GM12891 (cell line): ENCODE results near the gene B3GALT5.

Experiments used
- DNase-seq: peaks from one replicate; pipeline ENCODE4 v3.0.0; 2011; ENCODE audit warnings: low spot score; ENCODE audit not compliant: insufficient read length
- FAIRE-seq: peaks from 2 replicates; lab custom pipeline; 2011; peaks lifted over from hg19 to GRCh38; lab: Jason Lieb, UNC
- PAX5 ChIP-seq: IDR thresholded peaks from 2 replicates; pipeline ENCODE4 v1.6.1; 2011; ENCODE audit warnings: low read length, moderate library complexity, mild to moderate bottlenecking; ENCODE audit not compliant: insufficient read depth, severe bottlenecking
- POLR2A ChIP-seq: IDR thresholded peaks from 2 replicates; pipeline ENCODE4 v1.6.1; 2011; ENCODE audit warnings: low read depth, low read length, control low read depth
- POLR2AphosphoS5 ChIP-seq: IDR thresholded peaks from 2 replicates; pipeline ENCODE4 v1.6.1; 2011; ENCODE audit warnings: low read depth, low read length, control low read depth
- POU2F2 ChIP-seq: IDR thresholded peaks from 2 replicates; pipeline ENCODE4 v1.6.1; 2011; ENCODE audit warnings: low read depth, mild to moderate bottlenecking, control low read depth, low read length, moderate library complexity
- SPI1 ChIP-seq: IDR thresholded peaks from 2 replicates; pipeline ENCODE4 v1.6.1; 2011; ENCODE audit warnings: low read depth, low read length, control low read depth
- TAF1 ChIP-seq: IDR thresholded peaks from 2 replicates; pipeline ENCODE4 v1.6.1; 2011; ENCODE audit warnings: low read depth, low read length, control low read depth

The B3GALT5 gene

DNA sequence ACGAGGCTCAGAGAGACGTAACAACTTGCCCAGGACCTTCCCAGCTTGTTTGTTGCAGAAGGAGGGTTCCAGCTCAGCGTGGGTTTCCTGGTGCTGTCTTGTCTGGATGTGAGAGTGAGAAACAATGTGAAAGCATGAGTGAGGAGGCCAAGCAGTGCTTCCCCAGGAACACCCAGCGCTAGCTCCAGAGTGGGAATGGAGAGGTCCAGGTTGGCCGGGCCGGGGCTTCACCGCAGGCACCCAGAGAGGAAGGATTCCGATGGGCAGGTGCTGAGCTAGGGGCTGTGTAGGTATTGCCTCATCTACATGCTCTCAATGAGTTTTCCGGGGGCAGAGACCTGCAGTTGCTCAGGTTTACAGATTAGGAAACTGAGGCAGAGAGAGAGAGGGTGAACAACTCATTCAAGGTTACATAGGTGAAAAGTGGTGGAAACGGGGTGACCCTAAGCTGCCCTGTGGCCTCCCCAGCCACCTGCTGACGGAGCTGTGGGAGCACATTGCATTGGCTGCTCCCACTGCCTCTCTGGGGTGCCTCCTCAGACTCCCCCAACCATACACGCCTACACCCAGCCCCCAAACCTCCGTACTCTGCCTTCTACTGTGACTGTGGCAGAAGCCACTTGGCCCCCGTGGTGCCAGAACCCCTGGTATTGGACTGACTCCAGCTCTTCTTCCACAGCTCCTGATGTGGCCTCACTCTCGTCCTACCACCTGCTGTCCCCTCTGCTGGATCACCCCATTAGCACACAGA, 51.2 kb downstream of the B3GALT5 start:
- DNase-seq: no peak
- TF ChIP-seq PAX5 (no peak), TAF1 (no peak), SPI1 (no peak), POU2F2 (no peak), POLR2A (no peak), POLR2AphosphoS5 (no peak)
- FAIRE-seq: no peak

DNA sequence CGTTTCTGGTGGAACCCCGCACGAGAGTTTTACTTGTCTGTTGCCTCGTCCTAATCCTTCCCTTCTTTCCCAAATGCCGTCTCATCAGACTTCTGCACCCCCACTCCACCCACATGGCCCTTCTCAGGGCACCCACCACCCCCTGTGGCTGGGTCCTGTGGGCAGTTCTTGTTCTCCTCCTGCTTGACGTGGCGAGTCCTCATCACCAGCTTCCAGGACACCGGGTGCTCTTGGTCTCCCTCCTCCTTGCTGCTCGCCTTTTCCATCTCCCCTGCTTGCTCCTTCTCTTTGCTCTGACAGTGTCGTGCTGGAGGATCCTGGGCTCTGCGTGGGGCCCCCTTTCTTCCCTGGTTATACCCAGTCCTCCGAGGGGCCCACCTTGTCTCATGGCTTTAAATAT, 51.8 kb downstream of the B3GALT5 start:
- FAIRE-seq (no peak), DNase-seq (no peak)
- TF ChIP-seq POLR2AphosphoS5 (no peak), TAF1 (no peak), POLR2A (no peak), SPI1 (no peak), POU2F2 (no peak), PAX5 (no peak)

DNA sequence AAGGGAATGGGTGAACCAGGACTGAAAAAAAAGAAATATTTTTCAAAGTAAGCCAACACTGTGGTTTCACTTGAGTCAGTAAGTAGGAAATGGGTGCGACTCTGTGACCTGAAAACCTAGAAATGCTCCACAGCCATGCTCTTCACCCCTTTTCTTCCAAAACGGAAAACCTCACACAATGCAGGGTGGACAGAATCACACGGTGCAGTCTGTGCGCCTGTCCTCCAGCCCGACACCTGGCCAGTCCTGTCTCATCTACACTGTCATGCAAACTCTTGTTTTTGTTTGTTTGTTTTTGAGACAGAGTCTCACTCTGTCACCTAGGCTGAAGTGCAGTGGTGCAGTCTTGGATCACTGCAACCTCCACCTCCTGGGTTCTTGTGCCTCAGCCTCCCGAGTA, 53.3 kb downstream of the B3GALT5 start:
- no peak for FAIRE-seq
- TF ChIP-seq TAF1 (no peak), PAX5 (no peak), POU2F2 (no peak), SPI1 (no peak), POLR2A (no peak), POLR2AphosphoS5 (no peak)
- DNase-seq: no peak

DNA sequence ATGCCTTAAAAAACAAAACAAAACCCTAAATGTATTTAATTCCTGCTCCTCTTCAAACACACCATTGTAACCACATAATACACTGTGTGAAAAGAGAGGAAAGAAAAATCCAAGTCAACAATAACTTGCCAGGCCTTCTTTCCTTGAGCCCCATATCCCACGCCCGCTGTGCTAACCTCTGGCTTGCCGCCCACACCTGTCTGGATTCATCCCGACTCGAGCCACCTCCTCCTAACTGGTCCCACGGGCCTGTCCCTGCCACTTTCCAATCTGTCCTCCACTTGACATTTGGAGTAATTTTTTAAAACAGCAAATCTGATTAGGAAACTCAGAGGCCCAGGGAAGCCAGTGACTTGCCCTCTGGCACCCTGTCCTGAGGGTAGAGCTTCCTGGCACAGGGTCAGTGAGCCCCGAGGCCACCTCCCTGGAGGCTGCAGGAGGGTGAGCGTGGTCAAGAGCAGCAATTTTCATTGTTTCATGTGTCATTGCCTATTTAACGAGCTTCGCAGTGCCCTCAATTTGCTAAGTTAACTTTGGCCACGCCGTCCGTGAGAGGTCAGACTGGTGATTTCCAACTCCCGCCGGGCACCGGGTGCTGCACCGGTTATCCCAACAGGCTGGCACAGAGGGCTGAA, 54.1 kb downstream of the B3GALT5 start:
- no peak for TF ChIP-seq POLR2AphosphoS5
- no peak for TF ChIP-seq PAX5
- no peak for TF ChIP-seq POLR2A
- no peak for TF ChIP-seq TAF1
- no peak for TF ChIP-seq POU2F2
- no peak for TF ChIP-seq SPI1
- DNase-seq (no peak), FAIRE-seq (no peak)

DNA sequence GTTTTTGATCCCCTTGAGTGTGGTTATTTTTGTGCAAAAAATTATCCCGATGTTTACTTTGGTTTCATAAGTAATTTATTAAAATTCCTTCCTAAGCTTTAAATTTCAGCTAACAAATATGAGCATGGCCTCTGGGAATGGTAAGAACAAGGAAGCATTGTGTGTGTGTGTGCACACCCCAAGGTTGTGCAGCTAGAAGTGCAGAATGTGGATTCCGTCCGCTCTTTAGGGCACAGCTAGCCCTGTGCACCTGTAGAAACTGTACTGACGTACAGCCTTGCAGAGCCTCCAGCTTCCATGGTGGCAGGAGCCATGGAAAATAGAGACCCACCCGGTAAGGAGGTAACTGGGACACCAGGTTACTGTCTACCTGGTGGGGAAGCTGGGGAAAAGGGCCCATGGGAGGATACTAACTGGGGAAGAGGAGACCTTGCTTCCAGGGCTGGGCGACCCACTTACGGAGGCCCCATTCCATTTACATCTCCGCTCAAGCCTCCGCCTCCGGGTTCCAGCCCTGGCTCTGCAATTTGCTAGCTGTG, 54.7 kb downstream of the B3GALT5 start:
- no peak for DNase-seq
- FAIRE-seq: no peak
- no peak for TF ChIP-seq TAF1
- no peak for TF ChIP-seq PAX5
- no peak for TF ChIP-seq POLR2A
- TF ChIP-seq SPI1: no peak
- no peak for TF ChIP-seq POLR2AphosphoS5
- TF ChIP-seq POU2F2: no peak

DNA sequence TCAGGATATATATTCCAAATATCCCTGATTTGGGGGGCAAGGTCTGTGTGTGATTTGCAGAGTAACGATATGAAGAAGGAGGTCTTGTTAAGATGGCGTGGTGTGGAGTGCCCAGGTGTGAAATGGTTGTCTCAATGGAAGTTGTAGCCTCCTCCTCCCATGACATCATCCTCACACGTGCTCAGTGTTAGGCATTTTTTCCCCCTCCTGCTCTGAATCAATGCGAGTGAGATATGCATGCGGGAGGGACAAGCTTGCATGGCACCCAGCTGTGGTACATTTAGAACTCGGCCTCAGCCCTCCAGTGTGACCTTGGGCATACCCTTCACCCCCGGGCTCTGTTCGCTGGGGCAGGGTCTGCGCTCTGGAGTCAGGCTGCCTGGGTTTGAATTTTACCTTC, 55.6 kb downstream of the B3GALT5 start:
- no peak for DNase-seq
- TF ChIP-seq POLR2AphosphoS5 (no peak), POLR2A (no peak), SPI1 (no peak), TAF1 (no peak), POU2F2 (no peak), PAX5 (no peak)
- FAIRE-seq: no peak

DNA sequence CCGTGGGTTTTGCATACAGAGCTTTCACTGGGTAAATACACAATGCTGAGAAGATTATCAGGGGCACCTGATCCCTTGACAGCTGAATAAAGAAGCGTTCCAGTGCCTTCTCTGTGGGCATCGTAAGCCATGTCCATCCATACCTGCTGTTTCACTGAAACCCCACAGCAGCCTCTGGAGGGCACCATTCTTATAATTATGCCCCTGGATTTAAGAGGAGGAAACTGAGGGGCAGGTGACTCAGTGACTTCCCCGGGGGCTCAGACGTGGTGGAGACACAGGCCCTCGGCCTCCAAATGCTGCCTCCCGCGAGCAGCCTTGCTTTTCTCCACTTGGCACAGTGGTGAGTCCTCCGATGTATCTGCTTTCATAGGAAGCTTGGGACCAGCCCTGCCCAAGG, 56.7 kb downstream of the B3GALT5 start:
- no peak for TF ChIP-seq POLR2A
- no peak for TF ChIP-seq SPI1
- TF ChIP-seq POU2F2: no peak
- FAIRE-seq (no peak), DNase-seq (no peak)

DNA sequence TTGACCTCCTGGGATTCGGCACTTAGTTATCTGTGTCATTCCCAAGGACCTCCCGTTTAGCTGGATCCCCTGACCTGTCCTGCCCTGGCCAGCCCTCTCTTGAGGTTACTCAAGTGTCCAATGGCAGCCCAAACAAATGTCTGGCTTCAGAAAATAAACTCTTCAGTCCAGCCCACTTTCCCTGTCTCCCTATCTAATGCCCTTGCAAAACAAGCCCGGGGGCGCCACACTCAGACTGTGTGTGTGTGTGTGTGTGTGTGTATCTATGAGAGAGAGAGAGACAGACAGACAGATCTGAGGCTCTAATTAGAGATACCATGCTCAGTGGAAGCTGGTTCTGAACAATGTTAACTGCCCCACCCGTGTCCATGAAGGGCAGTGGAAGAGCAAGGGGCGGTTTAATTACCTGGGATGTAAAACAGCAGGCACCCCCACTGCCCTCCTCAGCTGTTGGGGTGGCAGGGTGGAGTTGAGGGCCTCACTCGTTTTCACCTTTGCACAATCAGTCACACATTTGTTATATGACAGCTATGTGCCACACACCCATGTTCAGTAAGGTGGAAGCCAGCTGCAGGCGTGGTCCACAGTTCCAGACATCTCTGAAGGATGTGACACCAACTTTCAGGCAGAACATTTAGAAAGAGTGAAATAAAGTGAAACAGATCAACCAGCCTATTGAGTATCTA, 57.4 kb downstream of the B3GALT5 start:
- TF ChIP-seq POLR2A (no peak), TAF1 (no peak), SPI1 (no peak), POU2F2 (no peak), POLR2AphosphoS5 (no peak), PAX5 (no peak)
- no peak for DNase-seq
- no peak for FAIRE-seq

DNA sequence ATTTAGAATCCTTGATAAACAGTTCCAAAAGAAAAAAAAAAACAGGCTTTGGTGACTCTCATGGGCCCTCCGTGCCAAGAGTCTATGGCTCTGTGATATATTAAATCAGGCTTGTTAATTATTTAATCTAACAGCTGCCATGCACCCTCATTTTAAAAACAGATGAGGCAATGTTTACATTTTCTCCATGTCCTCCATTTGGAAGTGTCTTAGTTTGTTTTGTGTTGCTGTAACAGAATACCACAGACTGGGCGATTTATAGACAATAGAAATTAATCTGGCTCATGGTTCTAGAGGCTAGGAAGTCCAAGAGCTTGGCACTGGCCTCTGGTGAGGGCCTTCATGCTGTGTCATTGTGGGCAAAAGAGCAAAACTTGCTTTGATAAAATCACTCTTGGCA, 58.0 kb downstream of the B3GALT5 start:
- FAIRE-seq (no peak), DNase-seq (no peak)
- TF ChIP-seq POLR2A (no peak), SPI1 (no peak), POLR2AphosphoS5 (no peak), POU2F2 (no peak), TAF1 (no peak), PAX5 (no peak)

DNA sequence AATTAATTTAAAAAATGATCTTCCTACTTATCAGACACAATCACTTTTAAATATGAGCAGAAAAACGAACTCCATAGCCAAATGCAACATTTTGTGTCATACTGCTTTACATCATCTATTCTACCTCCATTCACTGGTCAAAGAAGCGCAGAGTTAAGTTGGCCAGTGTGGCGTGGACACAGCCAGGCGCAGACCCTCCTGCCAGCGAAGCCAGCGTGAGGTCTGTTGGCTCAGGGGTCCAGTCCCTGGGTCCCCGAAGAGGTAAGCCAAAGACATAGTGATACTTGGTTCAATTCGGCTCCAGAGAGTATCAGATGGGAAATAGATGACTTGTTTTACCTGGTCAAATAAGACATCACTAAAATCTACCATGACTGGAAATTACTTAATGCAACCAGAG, 59.2 kb downstream of the B3GALT5 start:
- TF ChIP-seq PAX5 (no peak), POLR2A (no peak), TAF1 (no peak), POLR2AphosphoS5 (no peak), SPI1 (no peak), POU2F2 (no peak)
- no peak for DNase-seq
- FAIRE-seq: no peak
